Neural progenitor cell (in vitro differentiated cells): ENCODE results near the gene CFAP74.

Experiments
- EZH2 ChIP-seq: fragments of 200-600 bp; sonication (generic); IDR thresholded peaks from 2 replicates; pipeline ENCODE4 v1.6.1; 2017; ENCODE audit warnings: antibody characterized with exemption, mild to moderate bottlenecking, moderate library complexity
- TF ChIP-seq, protein P1 (sequence below): fragments of 200-600 bp; sonication (generic); IDR thresholded peaks from 2 replicates; pipeline ENCODE4 v1.5.1; 2017; ENCODE audit warnings: antibody characterized with exemption, mild to moderate bottlenecking

DNA sequence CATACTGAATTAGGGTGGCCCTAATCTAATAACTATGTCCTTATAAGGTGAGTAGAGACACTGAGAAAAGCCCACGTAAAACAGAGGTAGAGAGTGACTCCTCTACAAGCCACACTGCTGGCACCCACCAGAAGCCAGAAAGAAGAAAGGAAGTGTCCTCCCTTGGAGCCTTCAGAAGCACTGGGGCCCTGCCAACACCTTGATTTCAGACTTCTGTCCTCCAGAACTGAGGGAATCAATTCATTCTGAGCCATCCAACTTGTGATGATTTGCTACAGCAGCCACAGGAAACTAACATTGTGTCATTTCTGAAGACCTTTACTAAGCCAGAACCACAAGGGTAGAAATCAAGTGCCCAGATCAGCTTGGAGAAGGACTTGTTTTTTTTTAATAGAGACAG is 127.7 kb downstream of the CFAP74 start:
- TF ChIP-seq, protein P1, sequence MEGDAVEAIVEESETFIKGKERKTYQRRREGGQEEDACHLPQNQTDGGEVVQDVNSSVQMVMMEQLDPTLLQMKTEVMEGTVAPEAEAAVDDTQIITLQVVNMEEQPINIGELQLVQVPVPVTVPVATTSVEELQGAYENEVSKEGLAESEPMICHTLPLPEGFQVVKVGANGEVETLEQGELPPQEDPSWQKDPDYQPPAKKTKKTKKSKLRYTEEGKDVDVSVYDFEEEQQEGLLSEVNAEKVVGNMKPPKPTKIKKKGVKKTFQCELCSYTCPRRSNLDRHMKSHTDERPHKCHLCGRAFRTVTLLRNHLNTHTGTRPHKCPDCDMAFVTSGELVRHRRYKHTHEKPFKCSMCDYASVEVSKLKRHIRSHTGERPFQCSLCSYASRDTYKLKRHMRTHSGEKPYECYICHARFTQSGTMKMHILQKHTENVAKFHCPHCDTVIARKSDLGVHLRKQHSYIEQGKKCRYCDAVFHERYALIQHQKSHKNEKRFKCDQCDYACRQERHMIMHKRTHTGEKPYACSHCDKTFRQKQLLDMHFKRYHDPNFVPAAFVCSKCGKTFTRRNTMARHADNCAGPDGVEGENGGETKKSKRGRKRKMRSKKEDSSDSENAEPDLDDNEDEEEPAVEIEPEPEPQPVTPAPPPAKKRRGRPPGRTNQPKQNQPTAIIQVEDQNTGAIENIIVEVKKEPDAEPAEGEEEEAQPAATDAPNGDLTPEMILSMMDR, result no peak
- no peak for TF ChIP-seq EZH2
